Skeletal muscle satellite cell (primary cell): ENCODE results near the gene SLC48A1.
A peak's percentile ranks its signal among the peaks of the same experiment; 100 is the strongest.

Experiments used
- H3K27me3 ChIP-seq: 2 replicates; pipeline ENCODE4 v1.7.0; 2013; ENCODE audit warnings: low read length; ENCODE audit not compliant: control insufficient read depth, insufficient read depth
- H3K36me3 ChIP-seq: 2 replicates; pipeline ENCODE4 v1.7.0; 2013; ENCODE audit warnings: mild to moderate bottlenecking, control low read depth, low read length; ENCODE audit not compliant: insufficient read depth
- H3K4me1 ChIP-seq: 2 replicates; pipeline ENCODE4 v1.7.0; 2013; ENCODE audit warnings: low read length; ENCODE audit not compliant: control insufficient read depth, insufficient read depth
- H3K4me2 ChIP-seq: 2 replicates; pipeline ENCODE4 v1.7.0; 2013; ENCODE audit warnings: mild to moderate bottlenecking, low read length
- H3K4me3 ChIP-seq: 2 replicates; pipeline ENCODE4 v1.7.0; 2013; ENCODE audit warnings: low read length
- H3K9ac ChIP-seq: 2 replicates; pipeline ENCODE4 v1.7.0; 2013; ENCODE audit warnings: mild to moderate bottlenecking, low read depth, low read length, moderate library complexity
- H3K9me3 ChIP-seq: replicated peaks from 2 replicates; pipeline ENCODE4 v1.7.0; 2013; ENCODE audit warnings: mild to moderate bottlenecking, control low read depth, low read length

Gene SLC48A1

DNA sequence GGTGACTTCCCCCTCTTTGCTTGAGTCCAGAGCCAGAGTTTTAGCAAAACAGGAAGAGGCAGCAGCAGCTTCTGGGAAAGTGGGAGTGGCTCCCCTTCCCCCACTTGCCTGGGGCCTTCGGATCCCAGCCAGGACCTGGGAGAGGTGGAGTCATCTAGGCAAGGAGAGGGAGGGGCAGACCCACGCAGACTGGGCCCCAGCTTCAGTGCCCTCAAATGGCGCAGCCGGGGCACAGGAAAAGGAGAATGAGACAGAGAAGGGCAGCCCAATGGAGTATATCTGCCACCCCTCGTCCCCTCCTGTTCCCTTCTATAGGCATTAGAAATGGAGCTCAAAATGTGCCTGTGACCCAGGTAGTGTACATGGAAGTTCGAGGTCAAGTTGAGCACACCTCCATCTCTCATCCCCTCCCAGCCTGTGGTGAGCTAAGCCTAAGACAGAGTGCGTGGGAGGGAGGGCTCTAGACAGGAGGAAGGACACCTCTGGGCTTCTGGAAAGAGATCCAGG, 56.0 kb downstream of the SLC48A1 start:
- Histone ChIP-seq H3K9ac (no peak overlapping the region), H3K9me3 (no peaks in the 10 kb centered on the region), H3K4me2 (peak overlapping the region; percentile 60), H3K27me3 (no peaks in the 10 kb centered on the region), H3K36me3 (no peaks in the 10 kb centered on the region), H3K4me1 (peaks cover 40% of the 10 kb centered on the region), H3K4me3 (peak overlapping the region; percentile 48)

DNA sequence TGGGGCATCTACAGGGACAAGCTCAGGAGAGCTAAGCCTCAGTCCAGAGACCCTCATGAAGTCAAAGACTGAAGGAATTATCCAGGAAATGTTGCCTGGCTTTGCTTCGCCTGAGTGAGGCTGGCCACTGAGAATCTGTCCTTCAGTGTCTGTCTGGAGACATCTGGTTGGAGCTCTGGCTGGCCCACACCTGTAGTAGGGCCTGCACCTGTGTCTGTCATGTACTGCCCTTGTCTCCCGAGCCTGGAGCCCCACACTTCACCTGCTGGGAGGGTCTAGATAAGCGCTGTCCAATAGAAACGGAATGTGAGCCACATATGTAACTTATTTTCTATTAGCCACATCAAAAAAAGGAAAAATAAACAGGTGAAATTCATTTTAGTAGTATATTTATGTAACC, 56.5 kb downstream of the SLC48A1 start:
- Histone ChIP-seq H3K27me3 (no peaks in the 10 kb centered on the region), H3K4me3 (no peak overlapping the region), H3K4me1 (peaks cover 34% of the 10 kb centered on the region), H3K9me3 (no peaks in the 10 kb centered on the region), H3K9ac (no peak overlapping the region), H3K4me2 (no peak overlapping the region), H3K36me3 (no peaks in the 10 kb centered on the region)
